H1 (cell line): ENCODE data around the gene ADGRA3. TPM values are rescaled to one million over a fixed set of nuclear protein-coding genes. Genes with fewer than 3 reads are reported as not detected.

Experiments
- CTCF ChIA-PET: fragments of 300-600 bp; sonication (Branson Sonifier 250); formaldehyde crosslinking; loops from one replicate; lab custom pipeline; 2021; ENCODE audit not compliant: partially characterized antibody; lab: Charles Lee
- POLR2A ChIA-PET: fragments of 300-600 bp; sonication (Branson Sonifier 250); formaldehyde crosslinking; loops from one replicate; lab custom pipeline; 2021; ENCODE audit warnings: inconsistent platforms; ENCODE audit not compliant: partially characterized antibody; lab: Charles Lee
- DNase-seq, 2 experiments: peaks; one replicate each; pipeline versions ENCODE4 v3.0.0 to v3.0.0-alpha.2; 2010 to 2022; ENCODE audit warnings: low spot score in 2 of 2, low read depth in 1 of 2, mixed read lengths in 1 of 2
- FAIRE-seq: peaks from 2 replicates; lab custom pipeline; 2011; peaks lifted over from hg19 to GRCh38; lab: Jason Lieb, UNC
- H2AFZ ChIP-seq: 2 replicates; pipeline ENCODE4 v1.8.1; 2012; ENCODE audit warnings: low read length, inconsistent platforms
- H2AK5ac ChIP-seq: 2 replicates; pipeline ENCODE4 v1.6.1; 2013; ENCODE audit warnings: low read depth, low read length
- H2BK120ac ChIP-seq: replicated peaks from 2 replicates; pipeline ENCODE3; 2013; ENCODE audit warnings: low read depth, low read length, inconsistent platforms
- H2BK12ac ChIP-seq: 2 replicates; pipeline ENCODE4 v1.6.1; 2013; ENCODE audit warnings: low read depth, low read length
- H2BK15ac ChIP-seq: 2 replicates; pipeline ENCODE4 v1.6.1; 2013; ENCODE audit warnings: low read length
- H2BK20ac ChIP-seq: 2 replicates; pipeline ENCODE4 v1.6.1; 2013; ENCODE audit warnings: low read length
- H2BK5ac ChIP-seq: 2 replicates; pipeline ENCODE4 v1.6.1; 2013; ENCODE audit warnings: low read depth, low read length
- H3K14ac ChIP-seq: 2 replicates; pipeline ENCODE4 v1.6.1; 2013; ENCODE audit warnings: inconsistent platforms; ENCODE audit not compliant: insufficient read length
- H3K18ac ChIP-seq: 2 replicates; pipeline ENCODE4 v1.6.1; 2013; ENCODE audit warnings: low read length; ENCODE audit errors: extremely low read depth
- H3K23ac ChIP-seq: 2 replicates; pipeline ENCODE4 v1.6.1; 2013; ENCODE audit warnings: inconsistent platforms; ENCODE audit not compliant: insufficient read length
- H3K23me2 ChIP-seq: 2 replicates; pipeline ENCODE4 v1.6.1; 2013; ENCODE audit warnings: low read depth, low read length
- H3K27ac ChIP-seq: 2 replicates; pipeline ENCODE4 v1.6.1; 2011; ENCODE audit warnings: low read depth, low read length, inconsistent platforms
- H3K27me3 ChIP-seq, 4 experiments: replicated peaks in 1 of 4; 1 replicate in 1 of 4; 2 replicates in 3 of 4; pipeline versions ENCODE4 v1.6.1 to v1.8.1; 2011 to 2013; ENCODE audit warnings: low read length in 3 of 4, mild to moderate bottlenecking in 3 of 4, inconsistent platforms in 2 of 4, mixed read lengths in 2 of 4, moderate library complexity in 1 of 4; ENCODE audit not compliant: control insufficient read depth in 3 of 4, insufficient read depth in 3 of 4; ENCODE audit errors: extremely low read depth in 1 of 4
- H3K36me3 ChIP-seq, 4 experiments: 2 replicates each; pipeline versions ENCODE4 v1.6.1 to v1.8.1; 2011 to 2013; ENCODE audit warnings: mild to moderate bottlenecking in 4 of 4, low read length in 3 of 4, moderate library complexity in 2 of 4, control low read depth in 1 of 4, inconsistent platforms in 1 of 4; ENCODE audit not compliant: insufficient read depth in 4 of 4, control insufficient read depth in 2 of 4
- H3K4ac ChIP-seq: replicated peaks from 2 replicates; pipeline ENCODE3; 2013; ENCODE audit warnings: low read length, low read depth, mixed read lengths, inconsistent platforms; ENCODE audit not compliant: insufficient read length
- H3K4me1 ChIP-seq, 4 experiments: replicated peaks in 1 of 4; 1 replicate in 1 of 4; 2 replicates in 3 of 4; pipeline versions ENCODE4 v1.6.1 to v1.8.1; 2011 to 2013; ENCODE audit warnings: low read length in 3 of 4, inconsistent platforms in 2 of 4, mixed read lengths in 1 of 4; ENCODE audit not compliant: insufficient read depth in 4 of 4, control insufficient read depth in 3 of 4
- H3K4me2 ChIP-seq, 2 experiments: 2 replicates each; pipeline versions ENCODE4 v1.6.1 to v1.8.1; 2011 to 2013; ENCODE audit warnings: low read depth in 2 of 2, low read length in 2 of 2, control low read depth in 1 of 2, inconsistent platforms in 1 of 2, mild to moderate bottlenecking in 1 of 2; ENCODE audit not compliant: insufficient read depth in 1 of 2
- H3K4me3 ChIP-seq, 4 experiments: fragments of 200-600, 300-600 bp in 1 of 4; sonication (generic), shearing (Covaris generic), sonication (Bioruptor Twin) in 1 of 4; 2 replicates each; pipeline versions ENCODE4 v1.5.1 to v1.8.1; 2011 to 2016; ENCODE audit warnings: low read length in 4 of 4, low read depth in 3 of 4, control low read depth in 2 of 4, inconsistent platforms in 2 of 4, mild to moderate bottlenecking in 2 of 4, mixed read lengths in 1 of 4, moderate library complexity in 1 of 4; ENCODE audit not compliant: insufficient read depth in 2 of 4; ENCODE audit errors: extremely low read depth in 1 of 4
- H3K56ac ChIP-seq: replicated peaks from 2 replicates; pipeline ENCODE3; 2013; ENCODE audit warnings: low read depth, mild to moderate bottlenecking, mixed read lengths, low read length, inconsistent platforms; ENCODE audit not compliant: insufficient read length
- H3K79me1 ChIP-seq: 2 replicates; pipeline ENCODE4 v1.6.1; 2013; ENCODE audit warnings: low read depth, low read length, control low read depth
- H3K79me2 ChIP-seq, 2 experiments: 2 replicates each; pipeline versions ENCODE4 v1.6.1 to v1.8.1; 2012 to 2013; ENCODE audit warnings: low read length in 2 of 2, mild to moderate bottlenecking in 2 of 2, inconsistent platforms in 1 of 2; ENCODE audit not compliant: insufficient read depth in 2 of 2, control insufficient read depth in 1 of 2
- H3K9ac ChIP-seq, 4 experiments: replicated peaks in 1 of 4; 1 replicate in 1 of 4; 2 replicates in 3 of 4; pipeline versions ENCODE4 v1.6.1 to v1.8.1; 2011 to 2013; ENCODE audit warnings: low read depth in 3 of 4, low read length in 3 of 4, control low read depth in 2 of 4, mild to moderate bottlenecking in 2 of 4, moderate library complexity in 2 of 4, inconsistent platforms in 1 of 4; ENCODE audit errors: extremely low read depth in 1 of 4
- H3K9me3 ChIP-seq, 2 experiments: 2 replicates each; pipeline versions ENCODE4 v1.6.1 to v1.8.1; 2012 to 2013; ENCODE audit warnings: mild to moderate bottlenecking in 2 of 2, moderate library complexity in 2 of 2, control low read depth in 1 of 2, inconsistent platforms in 1 of 2, low read depth in 1 of 2, low read length in 1 of 2, mixed read lengths in 1 of 2; ENCODE audit not compliant: insufficient read depth in 2 of 2
- H4K20me1 ChIP-seq, 2 experiments: replicated peaks in 1 of 2; 2 replicates each; pipeline versions ENCODE3 to v1.8.1; 2011 to 2013; ENCODE audit warnings: inconsistent platforms in 2 of 2, low read length in 2 of 2, mild to moderate bottlenecking in 1 of 2; ENCODE audit not compliant: insufficient read depth in 2 of 2, control insufficient read depth in 1 of 2
- H4K5ac ChIP-seq: 2 replicates; pipeline ENCODE4 v1.6.1; 2013; ENCODE audit warnings: low read length, low read depth, mixed read lengths, inconsistent platforms; ENCODE audit not compliant: insufficient read length
- H4K8ac ChIP-seq: 2 replicates; pipeline ENCODE4 v1.8.0; 2013; ENCODE audit warnings: mild to moderate bottlenecking, moderate library complexity, low read length, inconsistent platforms; ENCODE audit not compliant: insufficient read depth; ENCODE audit errors: extremely low read depth
- H4K91ac ChIP-seq: replicated peaks from 2 replicates; pipeline ENCODE3; 2013; ENCODE audit warnings: low read length, mixed read lengths, inconsistent platforms; ENCODE audit not compliant: insufficient read length
- EGR1 ChIP-seq: IDR thresholded peaks from 2 replicates; pipeline ENCODE4 v1.6.1; 2011; ENCODE audit warnings: low read depth, low read length, borderline replicate concordance
- GTF2F1 ChIP-seq: IDR thresholded peaks from 2 replicates; pipeline ENCODE4 v1.6.1; 2012; ENCODE audit warnings: low read depth, low read length, improper control_type of control experiment, borderline replicate concordance
- JUND ChIP-seq: IDR thresholded peaks from 2 replicates; pipeline ENCODE4 v1.6.1; 2011; ENCODE audit warnings: mild to moderate bottlenecking, improper control_type of control experiment, low read length
- KDM5A ChIP-seq: fragments of 200-600 bp; IDR thresholded peaks from 2 replicates; pipeline ENCODE4 v1.7.1; 2012; ENCODE audit warnings: mild to moderate bottlenecking, low read length, inconsistent platforms, mixed read lengths
- RBBP5 ChIP-seq: IDR thresholded peaks from 2 replicates; pipeline ENCODE4 v1.7.1; 2012; ENCODE audit warnings: low read depth, mild to moderate bottlenecking, inconsistent platforms, low read length, moderate library complexity, borderline replicate concordance
- SAP30 ChIP-seq: fragments of 300-600 bp; sonication (generic); IDR thresholded peaks from 2 replicates; pipeline ENCODE4 v1.7.1; 2012; ENCODE audit warnings: low read length, moderate library complexity, mild to moderate bottlenecking, inconsistent platforms; ENCODE audit not compliant: insufficient read depth, insufficient replicate concordance
- SP1 ChIP-seq: IDR thresholded peaks from 2 replicates; pipeline ENCODE4 v1.6.1; 2011; ENCODE audit warnings: low read depth, low read length
- SP4 ChIP-seq: IDR thresholded peaks from 2 replicates; pipeline ENCODE4 v1.6.1; 2012; ENCODE audit warnings: low read length, inconsistent platforms
- TAF1 ChIP-seq: IDR thresholded peaks from 2 replicates; pipeline ENCODE4 v1.6.1; 2011; ENCODE audit warnings: mild to moderate bottlenecking, low read depth, low read length
- TBP ChIP-seq: IDR thresholded peaks from 2 replicates; pipeline ENCODE4 v1.6.1; 2011; ENCODE audit warnings: low read depth, low read length, improper control_type of control experiment
- WGBS, 2 experiments: shearing (Covaris generic) in 1 of 2; methylation state at CpG; one replicate each; pipeline versions ENCODE4 v1.1.6 to v1.1.7; 2013 to 2015; ENCODE audit warnings: low lambda C conversion rate in 2 of 2, mixed read lengths in 2 of 2, inconsistent platforms in 1 of 2, low coverage in 1 of 2, missing lambda C conversion rate in 1 of 2; ENCODE audit not compliant: insufficient replicate concordance in 2 of 2, insufficient coverage in 1 of 2, insufficient read length in 1 of 2; ENCODE audit errors: extremely low coverage in 1 of 2, missing lambda C conversion rate in 1 of 2; 5-methylcytosine and 5-hydroxymethylcytosine counted together
- polyA plus RNA-seq, 7 experiments: library from polyadenylated mRNA; depleted of rRNA in 3 of 7; stranded (reverse) in 5 of 7; unstranded in 2 of 7; fragments of >200 nt in 5 of 7; fragments of 200-250 nt in 2 of 7; gene quantifications; 1 replicate in 5 of 7; 2 replicates in 1 of 7; 4 replicates in 1 of 7; pipeline versions ENCODE4 v1.2.1 to v1.2.3, GENCODE V29; 2011 to 2013; ENCODE audit warnings: missing spikeins in 2 of 7, mixed read lengths in 2 of 7
- total RNA-seq: library from RNA; stranded (reverse); fragmentation: NEBNext Ultra II Directional; extraction: Animal tissue kit (Norgen Biotek cat#: 25700); gene quantifications from 2 replicates; pipeline ENCODE4 v1.2.1, GENCODE V29; 2021
- TF ChIP-seq, protein P1 (sequence below): IDR thresholded peaks from 2 replicates; pipeline ENCODE4 v1.6.1; 2012; ENCODE audit warnings: inconsistent platforms
- TF ChIP-seq, protein P2 (sequence below): IDR thresholded peaks from 2 replicates; pipeline ENCODE4 v1.6.1; 2012; ENCODE audit warnings: low read length, inconsistent platforms

The ADGRA3 gene
- total and polyA plus RNA-seq, 2 of the 8 experiments (the other 6 are each of a cell fraction or from before 2014, with no cell fraction given) = 31.5 to 63.0 TPM

DNA sequence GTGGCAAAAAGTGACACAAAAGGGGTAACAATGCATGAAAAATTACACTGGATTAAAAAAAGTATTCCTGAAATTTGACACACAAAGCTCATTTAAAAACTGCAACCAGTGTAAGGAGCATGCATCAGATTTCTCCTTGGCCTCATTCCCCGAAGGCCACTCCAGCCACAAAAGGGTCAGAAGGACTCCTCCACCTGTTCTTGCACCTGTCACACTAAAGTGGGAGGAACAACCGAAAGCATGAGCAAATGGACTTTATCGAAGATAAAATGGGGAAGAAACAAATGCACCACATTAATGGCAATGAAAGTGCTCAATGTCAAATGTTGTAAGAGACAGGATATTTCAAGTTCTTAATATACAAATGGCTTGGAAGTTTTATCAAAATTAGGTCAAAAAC lies 88.2 kb downstream of the ADGRA3 start:
- Histone ChIP-seq H4K8ac (no peak overlapping the region), H3K14ac (no peak overlapping the region), H2BK15ac (no peak overlapping the region), H2AK5ac (no peak overlapping the region), H4K5ac (no peak overlapping the region), H2BK120ac (no peak overlapping the region), H3K4ac (no peak overlapping the region), H3K9ac (no peak overlapping the region), H3K56ac (no peak overlapping the region), H3K79me1 (no peaks in the 10 kb centered on the region), H3K23ac (no peak overlapping the region), H3K4me1 (peaks cover 0 to 2% (median 0%) of the 10 kb centered on the region in 4 experiments; a peak in 1 of 7 replicates), H3K4me2 (no peak overlapping the region), H3K79me2 (peaks cover 0 to 3% of the 10 kb centered on the region in 2 experiments; a peak in 1 of 4 replicates), H3K23me2 (no peaks in the 10 kb centered on the region), H2AFZ (no peak overlapping the region), H3K27me3 (no peaks in the 10 kb centered on the region), H3K36me3 (peaks cover 0 to 23% (median 12%) of the 10 kb centered on the region in 4 experiments; a peak in 6 of 8 replicates), H2BK12ac (no peak overlapping the region), H3K4me3 (no peak overlapping the region), H4K20me1 (no peaks in the 10 kb centered on the region), H3K9me3 (no peaks in the 10 kb centered on the region), H2BK20ac (no peak overlapping the region), H3K27ac (no peak overlapping the region), H2BK5ac (no peak overlapping the region), H4K91ac (no peak overlapping the region), H3K18ac (no peak overlapping the region)
- ChIA-PET POLR2A (no interaction called here), CTCF (interaction anchor here (0.6 kb wide), 1 partner anchor 496 kb away, joined by 3 read pairs; no protein-coding TSS in a partner anchor)
- FAIRE-seq (no peak), DNase-seq (no peak)
- WGBS, 2 experiments = 60% methylated on average over 3 of the region's 3 CpGs; no CpG with 5 or more reads in 1 of the 2 experiments
- TF ChIP-seq TAF1 = no peak
- no peak for TF ChIP-seq JUND
- no peak for TF ChIP-seq EGR1
- no peak for TF ChIP-seq SP4
- TF ChIP-seq TBP = no peak
- TF ChIP-seq GTF2F1 = no peak
- TF ChIP-seq, protein P1, sequence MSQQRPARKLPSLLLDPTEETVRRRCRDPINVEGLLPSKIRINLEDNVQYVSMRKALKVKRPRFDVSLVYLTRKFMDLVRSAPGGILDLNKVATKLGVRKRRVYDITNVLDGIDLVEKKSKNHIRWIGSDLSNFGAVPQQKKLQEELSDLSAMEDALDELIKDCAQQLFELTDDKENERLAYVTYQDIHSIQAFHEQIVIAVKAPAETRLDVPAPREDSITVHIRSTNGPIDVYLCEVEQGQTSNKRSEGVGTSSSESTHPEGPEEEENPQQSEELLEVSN = no peak
- TF ChIP-seq SP1 = no peak
- no peak for TF ChIP-seq RBBP5
- no peak for TF ChIP-seq KDM5A
- TF ChIP-seq, protein P2, sequence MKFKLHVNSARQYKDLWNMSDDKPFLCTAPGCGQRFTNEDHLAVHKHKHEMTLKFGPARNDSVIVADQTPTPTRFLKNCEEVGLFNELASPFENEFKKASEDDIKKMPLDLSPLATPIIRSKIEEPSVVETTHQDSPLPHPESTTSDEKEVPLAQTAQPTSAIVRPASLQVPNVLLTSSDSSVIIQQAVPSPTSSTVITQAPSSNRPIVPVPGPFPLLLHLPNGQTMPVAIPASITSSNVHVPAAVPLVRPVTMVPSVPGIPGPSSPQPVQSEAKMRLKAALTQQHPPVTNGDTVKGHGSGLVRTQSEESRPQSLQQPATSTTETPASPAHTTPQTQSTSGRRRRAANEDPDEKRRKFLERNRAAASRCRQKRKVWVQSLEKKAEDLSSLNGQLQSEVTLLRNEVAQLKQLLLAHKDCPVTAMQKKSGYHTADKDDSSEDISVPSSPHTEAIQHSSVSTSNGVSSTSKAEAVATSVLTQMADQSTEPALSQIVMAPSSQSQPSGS = no peak
- no peak for TF ChIP-seq SAP30
